ENCODE measurements around the gene DMRT1.

The DMRT1 gene

DNA sequence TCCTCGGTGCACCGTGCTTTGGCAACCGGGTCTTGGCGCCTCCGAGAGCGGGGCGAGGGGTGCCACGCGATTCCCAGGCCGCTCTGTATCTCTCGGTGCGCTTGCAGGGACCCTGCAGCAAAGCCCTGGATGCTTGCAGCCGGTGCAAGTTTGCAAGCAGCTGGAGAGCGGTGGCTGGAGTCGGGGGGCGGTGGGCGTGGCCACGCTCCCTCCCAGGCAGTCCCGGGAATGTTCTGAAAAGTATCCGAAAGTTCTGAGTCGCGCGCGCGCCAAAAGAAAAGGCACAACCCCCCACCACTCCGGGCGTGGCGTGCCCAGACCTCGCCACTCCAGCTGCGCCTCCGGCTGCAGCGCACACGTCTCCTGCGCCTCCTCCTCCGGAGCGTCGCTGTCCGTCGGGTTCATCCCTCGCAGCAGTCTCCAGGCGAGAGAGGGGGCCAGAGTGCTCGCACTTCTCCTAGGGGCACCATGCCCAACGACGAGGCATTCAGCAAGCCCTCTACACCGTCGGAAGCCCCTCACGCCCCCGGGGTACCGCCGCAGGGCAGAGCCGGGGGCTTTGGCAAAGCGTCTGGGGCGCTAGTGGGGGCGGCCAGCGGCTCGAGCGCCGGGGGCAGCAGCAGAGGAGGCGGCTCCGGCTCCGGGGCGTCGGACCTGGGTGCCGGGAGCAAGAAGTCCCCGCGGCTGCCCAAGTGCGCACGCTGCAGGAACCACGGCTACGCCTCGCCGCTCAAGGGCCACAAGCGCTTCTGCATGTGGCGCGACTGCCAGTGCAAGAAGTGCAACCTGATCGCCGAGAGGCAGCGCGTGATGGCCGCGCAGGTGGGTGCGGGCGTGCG lies at the start of gene DMRT1:
TSS of gene DMRT1 (plus strand) at position 327 of the 839 bp plus-strand sequence. CDS start at position 469, 142 bp downstream.
- no peak for FAIRE-seq

GRCh38 chr9:792331-793260 lies 48.9 kb upstream of the DMRT1 start:
- FAIRE-seq = no peak

DNA sequence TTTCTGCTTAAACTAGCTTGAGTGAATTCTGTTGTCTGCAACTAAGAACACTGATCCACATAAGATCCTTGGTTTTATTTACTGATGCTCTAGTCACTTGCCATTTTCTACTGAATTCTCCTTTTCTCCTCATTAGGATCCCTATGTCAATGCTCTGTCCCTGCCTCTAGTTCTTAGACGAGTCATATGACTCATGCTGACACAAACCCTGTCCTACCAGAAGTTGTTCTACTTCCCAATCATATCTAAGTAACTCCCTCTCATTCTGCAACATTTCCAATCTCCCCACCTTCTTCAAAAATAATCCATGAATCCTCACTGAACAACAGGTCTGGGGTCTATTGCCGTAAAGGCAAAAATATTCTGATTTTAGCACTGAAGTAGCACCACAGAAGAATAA lies 47.1 kb upstream of the DMRT1 start:
- FAIRE-seq = no peak

- no peak for FAIRE-seq
Measured at GRCh38 chr9:795869-796268, 45.6 kb upstream of the DMRT1 start.

DNA sequence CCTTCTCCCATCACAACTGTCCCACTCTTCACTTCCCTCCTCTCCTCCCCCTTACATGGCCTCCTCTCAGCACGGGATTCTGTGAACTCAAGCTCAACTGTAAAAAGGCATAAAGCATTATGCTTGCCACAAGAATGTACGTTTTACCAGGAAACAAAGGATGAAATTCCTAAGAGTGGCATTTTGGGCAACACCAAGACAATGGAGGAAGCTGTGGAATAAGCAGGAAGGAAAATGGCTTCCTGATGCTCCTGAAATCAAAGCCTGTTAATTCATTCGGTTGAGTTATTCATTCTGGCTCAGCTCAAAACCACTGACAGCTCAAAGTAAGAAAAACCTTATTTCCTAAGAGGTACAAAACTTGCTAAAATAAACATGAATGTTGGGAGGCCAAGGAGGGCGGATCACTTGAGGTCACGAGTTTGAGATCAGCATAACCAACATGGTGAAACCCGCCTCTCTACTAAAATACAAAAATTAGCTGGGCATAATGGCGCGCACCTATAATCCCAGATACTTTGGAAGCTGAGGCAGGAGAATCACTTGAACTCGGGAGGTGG lies 40.8 kb upstream of the DMRT1 start:
- FAIRE-seq = no peak

DNA sequence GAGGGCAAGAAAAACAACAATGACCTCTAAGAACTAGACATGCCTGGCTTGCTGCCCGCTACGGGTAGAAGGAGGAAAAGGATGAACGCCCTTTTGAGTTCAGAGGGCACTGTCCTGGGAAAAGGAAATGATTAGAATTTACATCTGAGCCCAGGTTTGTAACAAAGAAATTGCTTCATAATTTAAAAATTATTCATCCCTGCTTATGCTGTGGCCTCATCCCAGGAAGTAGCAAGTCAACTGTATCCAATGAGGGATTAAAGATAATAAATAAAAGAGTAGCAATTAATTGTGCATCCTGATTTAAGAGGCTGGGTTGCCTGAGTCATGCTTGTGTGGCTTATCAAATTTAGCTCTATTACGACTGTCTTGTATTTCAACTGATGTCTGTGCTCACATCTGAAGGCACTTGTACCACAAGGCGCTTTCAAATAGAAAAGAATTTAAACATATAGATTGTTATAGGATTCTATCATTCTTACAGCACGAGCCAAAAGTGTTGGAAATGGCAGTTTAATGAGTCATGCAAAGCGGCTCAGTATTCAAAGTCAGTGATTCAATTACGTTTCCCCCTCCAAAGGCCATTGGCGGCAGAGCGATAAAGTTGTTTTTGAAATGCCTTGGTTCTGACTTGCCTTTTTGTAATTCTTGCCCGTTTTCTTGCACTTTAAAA lies 40.0 kb upstream of the DMRT1 start:
- FAIRE-seq = no peak

DNA sequence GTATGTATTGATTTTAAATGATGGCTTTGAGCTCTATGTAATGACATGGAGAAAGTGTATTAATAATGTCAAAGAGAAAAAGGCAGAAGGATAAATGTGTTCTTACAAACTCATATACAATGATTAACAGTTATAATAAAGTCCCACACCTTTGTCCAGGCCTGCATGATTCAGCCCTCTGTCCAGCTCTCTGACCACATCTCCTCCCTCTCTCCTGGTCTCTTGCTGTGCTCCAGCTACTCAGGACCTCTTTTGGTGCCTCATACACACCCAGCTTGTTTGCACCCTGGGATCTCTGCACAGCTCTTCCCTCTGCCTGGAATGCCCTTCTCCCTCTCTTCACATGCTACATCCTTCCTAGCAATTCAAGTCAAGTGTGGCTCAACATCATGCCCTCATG lies 37.5 kb upstream of the DMRT1 start:
- no peak for FAIRE-seq

GRCh38 chr9:805151-805550 lies 36.3 kb upstream of the DMRT1 start:
- no peak for FAIRE-seq

DNA sequence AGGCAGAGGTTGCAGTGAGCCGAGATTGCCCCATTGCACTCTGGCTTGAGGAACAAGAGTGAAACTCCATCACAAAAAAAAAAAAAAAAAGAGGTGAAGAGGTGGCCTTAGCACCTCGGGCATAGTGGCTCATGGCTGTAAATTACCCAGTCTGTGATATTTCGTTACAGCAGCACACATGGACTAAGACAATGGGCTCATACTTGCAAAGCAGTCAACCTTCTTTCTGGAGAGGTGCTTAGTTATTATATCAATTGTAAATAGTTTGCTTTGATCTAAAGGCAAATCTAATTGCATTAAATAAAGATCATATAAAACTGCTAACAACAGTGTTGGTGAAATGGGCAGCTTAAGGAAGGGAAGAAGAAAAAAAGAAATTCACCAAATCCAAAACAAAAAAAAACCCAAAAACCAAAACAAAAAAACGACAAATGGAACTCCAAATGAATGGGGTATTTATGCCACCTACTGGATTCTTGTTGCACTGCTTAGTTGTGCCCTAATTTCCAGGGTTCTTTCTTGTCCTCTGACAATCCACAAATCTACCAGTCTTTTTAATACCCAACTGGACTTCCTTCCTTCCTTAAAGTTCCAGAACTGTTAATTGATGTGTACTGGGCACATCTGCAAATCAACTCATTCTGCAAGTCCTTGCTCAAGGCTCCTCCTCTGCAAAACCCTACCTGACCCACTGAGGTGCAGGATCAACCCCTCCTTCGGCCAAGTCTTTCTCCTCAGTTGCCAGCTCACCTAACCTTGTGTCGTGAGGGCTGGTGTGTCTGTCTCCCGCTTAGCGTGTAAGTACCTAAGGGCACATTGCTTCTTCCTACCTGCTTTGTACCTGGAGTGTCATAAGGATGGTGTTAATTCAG lies 35.0 kb upstream of the DMRT1 start:
- FAIRE-seq = peak; percentile 32

- FAIRE-seq = no peak
Measured at GRCh38 chr9:811106-811531, 30.4 kb upstream of the DMRT1 start.

DNA sequence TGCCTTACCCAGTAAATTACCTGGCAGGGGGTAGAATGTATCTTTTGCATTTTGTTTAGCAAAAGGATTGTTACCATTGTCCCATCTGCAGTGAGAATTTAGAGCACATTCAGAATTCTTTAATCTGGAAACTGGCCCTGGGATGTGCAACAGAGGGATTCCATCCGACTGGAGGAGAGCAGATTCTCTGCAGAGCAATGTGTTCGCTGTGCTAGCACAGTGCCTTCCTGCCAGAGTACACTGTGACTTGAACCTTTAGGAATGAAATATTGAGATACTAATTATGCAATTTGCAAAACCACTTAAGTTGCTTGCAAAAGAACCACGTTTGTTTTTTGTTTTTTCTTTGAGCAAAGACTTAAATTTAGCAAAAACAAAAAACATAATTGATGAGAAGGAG lies 22.5 kb upstream of the DMRT1 start:
- FAIRE-seq = no peak

DNA sequence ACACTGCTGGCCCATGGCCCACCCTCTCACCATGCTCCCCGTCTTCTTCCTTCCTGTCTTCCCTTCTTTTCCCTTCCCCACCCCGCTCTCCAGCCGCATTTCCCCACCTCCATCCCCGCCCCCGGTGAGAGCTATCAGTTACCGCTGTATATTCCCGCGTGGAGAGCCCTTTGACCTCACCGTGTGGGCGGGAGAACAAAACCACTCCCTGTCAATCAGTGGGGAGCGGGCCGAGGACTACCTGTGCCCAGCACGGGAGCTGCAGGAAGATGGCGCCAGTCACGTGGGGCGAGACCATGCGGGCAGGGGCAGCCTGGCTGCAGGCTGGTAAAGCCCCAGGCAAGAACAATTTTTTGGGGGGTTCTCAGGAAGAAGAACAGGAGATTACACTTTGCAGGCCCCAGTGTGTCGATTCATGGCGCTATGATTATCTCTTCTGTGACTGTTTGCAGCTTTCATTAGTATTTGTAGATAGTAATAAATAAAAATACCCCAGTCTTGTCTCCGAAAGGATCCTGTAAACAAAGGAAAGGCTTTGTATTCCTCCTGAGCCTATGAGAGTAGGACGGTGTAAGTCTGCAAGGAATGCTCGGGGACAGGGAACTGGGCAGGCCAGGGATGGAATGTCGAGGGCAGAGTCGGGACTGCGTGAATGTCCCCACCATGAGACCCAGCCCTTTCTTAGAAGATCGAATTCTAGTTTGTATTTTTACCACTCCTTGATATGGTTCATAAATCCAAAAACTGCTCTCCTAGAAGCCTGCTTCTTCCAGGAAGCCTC lies 14.8 kb upstream of the DMRT1 start:
- FAIRE-seq = no peak

GRCh38 chr9:840343-840742 lies 1.2 kb upstream of the DMRT1 start:
- FAIRE-seq = no peak

GRCh38 chr9:842635-843426 lies 1.3 kb downstream of the DMRT1 start:
- FAIRE-seq = no peak

GRCh38 chr9:843427-843785 lies 1.9 kb downstream of the DMRT1 start:
- no peak for FAIRE-seq

DNA sequence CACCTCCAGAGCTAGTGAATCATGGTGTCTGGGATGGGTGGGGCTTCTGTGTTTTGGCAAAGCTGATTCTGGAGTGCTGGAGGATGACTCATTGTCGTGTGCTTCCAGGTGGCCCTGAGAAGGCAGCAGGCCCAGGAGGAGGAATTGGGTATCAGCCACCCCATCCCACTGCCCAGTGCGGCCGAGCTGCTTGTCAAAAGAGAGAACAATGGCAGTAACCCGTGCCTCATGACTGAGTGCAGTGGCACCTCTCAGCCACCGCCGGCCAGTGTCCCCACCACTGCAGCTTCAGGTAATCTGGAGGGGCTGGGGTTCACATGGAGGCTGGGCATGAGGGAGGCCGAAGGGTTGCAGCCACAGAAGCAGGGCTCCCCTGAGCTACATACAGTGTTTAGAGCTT lies 5.4 kb downstream of the DMRT1 start:
- no peak for FAIRE-seq

DNA sequence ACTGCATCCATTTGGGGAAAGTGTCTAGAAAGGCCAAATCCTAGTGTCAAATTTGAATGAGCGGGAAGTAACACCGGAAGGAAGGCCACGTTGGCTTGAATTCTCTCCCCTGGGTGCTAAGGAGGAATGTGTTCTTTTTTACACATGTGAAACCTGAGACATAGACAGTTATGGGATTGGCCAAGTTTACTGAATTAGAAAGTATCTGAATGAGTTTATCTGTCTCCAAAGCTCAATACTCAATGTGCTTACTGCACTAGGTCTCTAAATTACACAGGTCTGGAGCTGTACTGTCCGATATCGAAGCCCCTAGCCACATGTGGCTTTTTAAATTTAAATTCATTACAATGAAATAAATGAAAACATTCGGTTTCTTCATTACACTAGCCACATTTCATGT lies 6.0 kb downstream of the DMRT1 start:
- FAIRE-seq = no peak

GRCh38 chr9:849431-849830 lies 7.9 kb downstream of the DMRT1 start:
- FAIRE-seq = no peak

DNA sequence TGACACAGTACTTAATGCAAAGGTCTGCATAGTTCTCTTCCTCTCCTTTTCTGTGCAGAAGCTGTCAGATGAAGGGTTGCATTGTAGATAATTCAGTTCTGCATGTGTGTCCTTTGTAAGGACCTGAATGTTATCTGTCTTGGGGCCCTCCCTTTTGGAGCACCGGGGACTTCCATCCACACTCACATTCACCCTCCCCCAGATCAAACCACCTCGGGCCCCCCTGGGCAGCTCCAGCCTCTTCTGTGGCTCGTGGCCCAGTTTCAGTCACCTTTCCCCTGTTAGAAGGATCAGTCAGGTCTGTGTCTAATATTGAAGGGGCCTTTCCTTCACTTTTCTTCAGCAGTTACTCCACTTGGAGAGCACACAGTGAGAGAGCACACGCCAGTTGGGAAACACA lies 11.0 kb downstream of the DMRT1 start:
- FAIRE-seq = no peak

GRCh38 chr9:859251-859650 lies 17.8 kb downstream of the DMRT1 start:
- no peak for FAIRE-seq

Data from TTC549 (cell line).